ENCODE measurements around the gene TICRR. TPM values are rescaled to one million over a fixed set of nuclear protein-coding genes. Genes with fewer than 3 reads are reported as not detected.

TICRR gene
- total and polyA plus RNA-seq, 4 donors = under 0.01 to 7.3 (median 0.15) TPM

DNA sequence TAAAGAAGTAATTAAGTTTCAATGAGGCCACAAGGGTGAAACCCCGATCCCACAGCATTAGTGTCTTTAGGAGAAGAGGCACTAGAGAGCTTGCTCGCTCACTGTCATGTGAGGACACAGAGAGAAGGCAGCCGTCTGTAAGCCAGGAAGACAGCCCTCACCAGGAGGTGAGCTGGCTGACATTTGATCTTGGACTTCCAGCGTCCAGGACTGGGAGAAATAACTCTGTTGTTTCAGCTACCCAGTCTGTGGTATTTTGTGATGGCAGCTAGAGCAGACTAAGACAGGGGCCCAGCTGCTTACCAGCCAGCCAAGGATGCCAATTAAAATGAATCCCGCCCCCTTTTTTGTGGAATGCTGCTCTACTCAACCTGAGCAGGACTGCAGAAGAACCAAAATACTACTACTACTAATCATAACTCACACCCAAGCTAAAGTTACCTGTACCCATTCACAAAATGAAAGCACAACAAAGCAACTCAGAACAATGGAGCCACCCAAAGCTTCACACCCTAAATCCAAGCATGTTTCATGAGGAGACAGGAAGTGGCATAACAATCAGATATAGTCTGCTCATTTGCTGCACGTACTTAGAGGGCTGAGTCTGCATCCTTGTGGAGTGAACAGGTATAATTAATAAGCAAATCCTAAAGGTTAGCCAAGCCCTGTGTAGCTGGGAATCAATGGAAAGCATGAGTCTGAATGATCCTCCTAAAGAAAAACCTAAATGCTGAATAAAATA lies 43.3 kb upstream of the TICRR start:
- Histone ChIP-seq H3K9me3 (ENCODE audit: control insufficient read depth in 4 of 4, low read length in 3 of 4) (no peaks in the 10 kb centered on the region), H3K4me3 (ENCODE audit: low read depth in 1 of 3, low read length in 3 of 3) (no peak overlapping the region), H3K36me3 (ENCODE audit: control insufficient read depth in 4 of 4, insufficient read depth in 3 of 4, low read depth in 1 of 4, low read length in 3 of 4) (no peaks in the 10 kb centered on the region), H3K9ac (ENCODE audit: low read depth in 1 of 2, low read length in 2 of 2) (no peak overlapping the region), H3K27ac (ENCODE audit: low read depth in 1 of 2, low read length in 2 of 2) (no peak overlapping the region), H3K4me1 (ENCODE audit: control insufficient read depth in 4 of 4, insufficient read depth in 4 of 4, low read length in 3 of 4) (peaks cover 1 to 8% (median 4%) of the 10 kb centered on the region in 4 donors), H3K27me3 (ENCODE audit: control insufficient read depth in 4 of 4, insufficient read depth in 4 of 4, low read length in 3 of 4) (no peaks in the 10 kb centered on the region)
- DNase-seq (ENCODE audit: low spot score) = no peak
- 86% methylated on average over 6 of the region's 6 CpGs for WGBS
- TF ChIP-seq NR2F2 (IDR thresholded peaks at IDR 0.05) (no peak), YY1 (IDR thresholded peaks at IDR 0.05) (no peak), EGR1 (IDR thresholded peaks at IDR 0.05; ENCODE audit: low read depth in 2 of 2) (no peak), MAX (IDR thresholded peaks at IDR 0.05) (no peak), GABPA (IDR thresholded peaks at IDR 0.05 in 1 of 2, conservative IDR thresholded peaks at IDR 0.05 in 1 of 2) (no peak), JUND (IDR thresholded peaks at IDR 0.05) (no peak), SP1 (IDR thresholded peaks at IDR 0.05) (no peak), RAD21 (IDR thresholded peaks at IDR 0.05) (no peak)
- TF ChIP-seq, protein P1, sequence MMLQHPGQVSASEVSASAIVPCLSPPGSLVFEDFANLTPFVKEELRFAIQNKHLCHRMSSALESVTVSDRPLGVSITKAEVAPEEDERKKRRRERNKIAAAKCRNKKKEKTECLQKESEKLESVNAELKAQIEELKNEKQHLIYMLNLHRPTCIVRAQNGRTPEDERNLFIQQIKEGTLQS (IDR thresholded peaks at IDR 0.05) = no peak

DNA sequence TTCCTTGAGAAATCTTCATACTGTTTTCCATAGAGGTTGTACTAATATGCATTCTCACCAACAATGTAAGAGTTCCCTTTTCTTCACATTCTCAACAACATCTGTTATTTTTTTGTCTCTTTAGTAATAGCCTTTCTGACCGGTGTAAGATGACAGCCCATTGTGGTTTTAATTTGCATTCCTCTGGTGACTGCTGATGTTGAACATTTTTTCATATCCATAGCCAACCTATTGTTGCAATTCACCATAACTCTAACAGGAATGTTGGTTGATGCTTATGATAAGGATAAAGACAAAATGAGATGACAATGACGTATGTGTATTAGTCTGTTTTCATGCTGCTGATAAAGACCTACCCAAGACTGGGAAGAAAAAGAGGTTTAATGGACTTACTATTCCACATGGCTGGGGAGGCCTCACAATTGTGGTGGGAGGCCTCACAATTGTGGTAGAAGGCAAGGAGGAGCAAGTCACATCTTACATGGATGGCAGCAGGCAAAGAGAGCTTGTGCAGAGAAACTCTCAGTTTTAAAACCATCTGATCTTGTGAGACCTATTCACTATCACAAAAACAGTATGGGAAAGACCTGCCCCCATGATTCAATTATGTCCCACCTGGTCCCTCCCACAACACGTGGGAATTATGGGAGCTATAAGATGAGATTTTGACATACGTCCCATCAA lies 41.3 kb upstream of the TICRR start:
- Histone ChIP-seq H3K4me1 (ENCODE audit: control insufficient read depth in 4 of 4, insufficient read depth in 4 of 4, low read length in 3 of 4) (peaks cover 0 to 4% (median under 1%) of the 10 kb centered on the region in 4 donors), H3K4me3 (ENCODE audit: low read depth in 1 of 3, low read length in 3 of 3) (no peak overlapping the region), H3K9ac (ENCODE audit: low read depth in 1 of 2, low read length in 2 of 2) (no peak overlapping the region), H3K27ac (ENCODE audit: low read depth in 1 of 2, low read length in 2 of 2) (no peak overlapping the region), H3K36me3 (ENCODE audit: control insufficient read depth in 4 of 4, insufficient read depth in 3 of 4, low read depth in 1 of 4, low read length in 3 of 4) (no peaks in the 10 kb centered on the region), H3K9me3 (ENCODE audit: control insufficient read depth in 4 of 4, low read length in 3 of 4) (peaks cover 0 to 4% (median 0%) of the 10 kb centered on the region in 4 donors), H3K27me3 (ENCODE audit: control insufficient read depth in 4 of 4, insufficient read depth in 4 of 4, low read length in 3 of 4) (no peaks in the 10 kb centered on the region)
- no peak for TF ChIP-seq RXRA (IDR thresholded peaks at IDR 0.05)
- TF ChIP-seq FOXA1 (IDR thresholded peaks at IDR 0.05) = no peak
- TF ChIP-seq NR2F2 (IDR thresholded peaks at IDR 0.05) = no peak
- no peak for TF ChIP-seq FOXA2 (IDR thresholded peaks at IDR 0.05)
- no peak for TF ChIP-seq HNF4A (conservative IDR thresholded peaks at IDR 0.05)
- no peak for TF ChIP-seq GABPA (IDR thresholded peaks at IDR 0.05 in 1 of 2, conservative IDR thresholded peaks at IDR 0.05 in 1 of 2)
- TF ChIP-seq, protein P1 (IDR thresholded peaks at IDR 0.05) = no peak
- TF ChIP-seq TAF1 (conservative IDR thresholded peaks at IDR 0.05) = no peak
- TF ChIP-seq RAD21 (IDR thresholded peaks at IDR 0.05) = no peak
- TF ChIP-seq HNF4G (IDR thresholded peaks at IDR 0.05) = no peak
- TF ChIP-seq SP1 (IDR thresholded peaks at IDR 0.05) = no peak
- no peak for TF ChIP-seq YY1 (IDR thresholded peaks at IDR 0.05)
- TF ChIP-seq, protein P2, sequence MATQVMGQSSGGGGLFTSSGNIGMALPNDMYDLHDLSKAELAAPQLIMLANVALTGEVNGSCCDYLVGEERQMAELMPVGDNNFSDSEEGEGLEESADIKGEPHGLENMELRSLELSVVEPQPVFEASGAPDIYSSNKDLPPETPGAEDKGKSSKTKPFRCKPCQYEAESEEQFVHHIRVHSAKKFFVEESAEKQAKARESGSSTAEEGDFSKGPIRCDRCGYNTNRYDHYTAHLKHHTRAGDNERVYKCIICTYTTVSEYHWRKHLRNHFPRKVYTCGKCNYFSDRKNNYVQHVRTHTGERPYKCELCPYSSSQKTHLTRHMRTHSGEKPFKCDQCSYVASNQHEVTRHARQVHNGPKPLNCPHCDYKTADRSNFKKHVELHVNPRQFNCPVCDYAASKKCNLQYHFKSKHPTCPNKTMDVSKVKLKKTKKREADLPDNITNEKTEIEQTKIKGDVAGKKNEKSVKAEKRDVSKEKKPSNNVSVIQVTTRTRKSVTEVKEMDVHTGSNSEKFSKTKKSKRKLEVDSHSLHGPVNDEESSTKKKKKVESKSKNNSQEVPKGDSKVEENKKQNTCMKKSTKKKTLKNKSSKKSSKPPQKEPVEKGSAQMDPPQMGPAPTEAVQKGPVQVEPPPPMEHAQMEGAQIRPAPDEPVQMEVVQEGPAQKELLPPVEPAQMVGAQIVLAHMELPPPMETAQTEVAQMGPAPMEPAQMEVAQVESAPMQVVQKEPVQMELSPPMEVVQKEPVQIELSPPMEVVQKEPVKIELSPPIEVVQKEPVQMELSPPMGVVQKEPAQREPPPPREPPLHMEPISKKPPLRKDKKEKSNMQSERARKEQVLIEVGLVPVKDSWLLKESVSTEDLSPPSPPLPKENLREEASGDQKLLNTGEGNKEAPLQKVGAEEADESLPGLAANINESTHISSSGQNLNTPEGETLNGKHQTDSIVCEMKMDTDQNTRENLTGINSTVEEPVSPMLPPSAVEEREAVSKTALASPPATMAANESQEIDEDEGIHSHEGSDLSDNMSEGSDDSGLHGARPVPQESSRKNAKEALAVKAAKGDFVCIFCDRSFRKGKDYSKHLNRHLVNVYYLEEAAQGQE (IDR thresholded peaks at IDR 0.05) = no peak
- no peak for DNase-seq (ENCODE audit: low spot score)
- WGBS = 84% methylated on average over 4 of the region's 4 CpGs

Data from liver (tissue), 9 donors.